ENCODE measurements around the gene L3MBTL1. TPM values are rescaled to one million over a fixed set of nuclear protein-coding genes. Genes with fewer than 3 reads are reported as not detected.

The L3MBTL1 gene
- total and polyA plus RNA-seq, 2 of the 4 experiments (the other 2 are of a cell fraction), result 2.2 to 4.5 TPM

GRCh38 chr20:43584448-43585136, 77.1 kb downstream of the L3MBTL1 start:
- H3K4ac ChIP-seq (ENCODE audit: low read depth, low read length), result peak overlapping the region; percentile 62
- peaks cover 7% of the 10 kb centered on the region for H3K9me1 ChIP-seq (ENCODE audit: insufficient read depth, low read length)
- no peaks in the 10 kb centered on the region for H3K9me3 ChIP-seq (ENCODE audit: control insufficient read depth, insufficient read depth, low read length)
- peak overlapping the region; percentile 13; the same call in 1 of the 2 replicates for H3K23ac ChIP-seq (ENCODE audit: low read depth, low read length)
- peak overlapping the region; percentile 74 for H3K18ac ChIP-seq (ENCODE audit: low read depth, low read length)
- ChIA-PET POLR2A (ENCODE audit: unreplicated experiment) (no interaction called here), CTCF (interaction anchor here (1.9 kb wide), 1 partner anchor 47 kb away, joined by 6 read pairs; no protein-coding TSS in a partner anchor)
- H3K9ac ChIP-seq (ENCODE audit: low read depth, low read length), result 0 out of 2 replicates have a peak overlapping the region, but pooled peaks have one; percentile 10
- peak overlapping the region; percentile 37; the same call in 1 of the 2 replicates for H3K14ac ChIP-seq (replicated peaks; ENCODE audit: low read depth, low read length)
- no TSS peak for BruUV-seq (replicated peaks)
- H4K91ac ChIP-seq (ENCODE audit: insufficient read depth, low read depth, low read length), result peak overlapping the region; percentile 74
- H4K20me1 ChIP-seq (ENCODE audit: insufficient read depth, low read length), result no peaks in the 10 kb centered on the region
- WGBS, 2 experiments (ENCODE audit: extremely low coverage in 2 of 2, insufficient read length in 1 of 2), result 52% methylated on average over 4 of the region's 7 CpGs; no CpG with 5 or more reads in 1 of the 2 experiments
- ATAC-seq (ENCODE audit: low read depth) (peak; percentile 66), DNase-seq (peak; percentile 75)
- H3K27ac ChIP-seq (ENCODE audit: insufficient read depth, low read length), result peak overlapping the region; percentile 71; the same call in 1 of the 2 replicates
- H3K4me3 ChIP-seq (ENCODE audit: insufficient read depth, low read depth, low read length), result no peak overlapping the region
- H2AFZ ChIP-seq (replicated peaks; ENCODE audit: low read length, poor library complexity), result peak overlapping the region; percentile 17
- no peaks in the 10 kb centered on the region for H3K27me3 ChIP-seq (ENCODE audit: control insufficient read depth, insufficient read depth, low read length)
- no peaks in the 10 kb centered on the region for H3K79me1 ChIP-seq (ENCODE audit: low read depth in 1 of 2, low read length in 2 of 2)
- H4K5ac ChIP-seq (ENCODE audit: low read depth, low read length), result peak overlapping the region; percentile 51
- peak overlapping the region; percentile 63 for H2BK120ac ChIP-seq (ENCODE audit: low read depth, low read length)
- H3K56ac ChIP-seq (ENCODE audit: extremely low read depth, insufficient read depth, low read length), result no peak overlapping the region
- H2BK20ac ChIP-seq (ENCODE audit: low read depth, low read length), result peak overlapping the region; percentile 57
- in situ Hi-C loops (cut with MboI; ENCODE audit: low sequenced_read_pairs), result no loop called here
- dilution Hi-C loops (cut with HindIII; ENCODE audit: low sequenced_read_pairs, unreplicated experiment), result no loop called here
- peak overlapping the region; percentile 14 to 76; a peak in 2 of 4 replicates for H4K8ac ChIP-seq (ENCODE audit: low read depth in 2 of 2, low read length in 2 of 2)
- no peaks in the 10 kb centered on the region for H3K36me3 ChIP-seq (ENCODE audit: control insufficient read depth, insufficient read depth, low read length)
- H3K4me2 ChIP-seq (ENCODE audit: low read depth, low read length), result peak overlapping the region; percentile 34
- peak overlapping the region; percentile 68 for H2BK5ac ChIP-seq (ENCODE audit: low read depth, low read length, poor library complexity, severe bottlenecking)
- no peak overlapping the region for H2AK9ac ChIP-seq (replicated peaks; ENCODE audit: low read depth, low read length, poor library complexity)
- peak overlapping the region; percentile 65 for H2AK5ac ChIP-seq (ENCODE audit: low read depth, low read length)
- H2BK15ac ChIP-seq (ENCODE audit: low read depth, low read length), result peak overlapping the region; percentile 59; the same call in 1 of the 3 replicates
- H3K4me1 ChIP-seq (ENCODE audit: control insufficient read depth, insufficient read depth, low read length), result peaks cover 8% of the 10 kb centered on the region
- intact Hi-C loops (cut with micrococcal nuclease), result no loop called here
- TF ChIP-seq FOS (IDR thresholded peaks at IDR 0.05; ENCODE audit: low read depth, low read length), result no peak
- TF ChIP-seq RFX5 (IDR thresholded peaks at IDR 0.05; ENCODE audit: low read depth, low read length), result no peak
- no peak for TF ChIP-seq POLR2A (IDR thresholded peaks at IDR 0.05; ENCODE audit: low read depth, low read length)
- no peak for TF ChIP-seq RCOR1 (IDR thresholded peaks at IDR 0.05; ENCODE audit: insufficient replicate concordance, low read length)
- no peak for TF ChIP-seq NFE2L2 (IDR thresholded peaks at IDR 0.05; ENCODE audit: low read depth, low read length)

Data from IMR-90 (cell line).